Mammary epithelial cell (primary cell): ENCODE measurements around the gene PKHD1.

Experiments used
- CTCF ChIP-seq, 2 donors: IDR thresholded peaks in 1 of 2; conservative IDR thresholded peaks in 1 of 2; 2 replicates each; pipeline ENCODE4 v1.5.1; 2011 to 2012; ENCODE audit warnings: inconsistent platforms in 2 of 2, low read length in 2 of 2, mild to moderate bottlenecking in 2 of 2, control low read depth in 1 of 2, low read depth in 1 of 2; ENCODE audit not compliant: insufficient read depth in 1 of 2; ENCODE audit errors: extremely low read depth in 1 of 2
- EZH2 ChIP-seq: IDR thresholded peaks from 2 replicates; pipeline ENCODE4 v1.6.1; 2012; ENCODE audit warnings: low read length, inconsistent platforms, borderline replicate concordance

- TF ChIP-seq CTCF (conservative IDR thresholded peaks at IDR 0.05 in 1 of 2, IDR thresholded peaks at IDR 0.05 in 1 of 2; ENCODE audit: extremely low read depth in 1 of 2, insufficient read depth in 1 of 2, low read depth in 1 of 2, low read length in 2 of 2) (no peak), EZH2 (no peak)
Observed at GRCh38 chr6:52050051-52050405, 37.4 kb downstream of the PKHD1 start.
